Activated CD4-positive, alpha-beta T cell treated with anti-CD3 and anti-CD28 coated beads, Interleukin-2, amount 10 ng/mL, durations not matched to agents 24 days and 14 days (primary cell): ENCODE data around the gene APOE. TPM values are rescaled to one million over a fixed set of nuclear protein-coding genes. Genes with fewer than 3 reads are reported as not detected.
"Not testable (repeated sequence)": the region's sequence is repeated elsewhere in the genome, so short reads cannot be mapped to it uniquely, and the experiment has no call there.

ENCODE experiments used
- DNase-seq: peaks from one replicate; pipeline ENCODE4 v3.0.0; 2022
- H3K27ac Mint-ChIP-seq: one replicate; pipeline ENCODE4 v1.8.0; 2022; ENCODE audit warnings: mild to moderate bottlenecking, mixed read lengths
- H3K27me3 Mint-ChIP-seq: one replicate; pipeline ENCODE4 v1.8.0; 2022; ENCODE audit warnings: mixed read lengths
- H3K36me3 Mint-ChIP-seq: one replicate; pipeline ENCODE4 v1.8.0; 2022; ENCODE audit warnings: low read depth, mild to moderate bottlenecking, mixed read lengths
- H3K4me1 Mint-ChIP-seq: one replicate; pipeline ENCODE4 v1.8.0; 2021; ENCODE audit warnings: mixed read lengths
- H3K4me3 Mint-ChIP-seq: one replicate; pipeline ENCODE4 v1.8.0; 2022; ENCODE audit warnings: mild to moderate bottlenecking, moderate library complexity, mixed read lengths
- H3K9me3 Mint-ChIP-seq: one replicate; pipeline ENCODE4 v1.8.0; 2021; ENCODE audit warnings: mixed read lengths
- intact Hi-C: fragments of 100-400 bp; cut with micrococcal nuclease; formaldehyde crosslinking; loops from one replicate; pipeline ENCODE4 v1.15.1; 2023
- total RNA-seq: library from RNA; stranded (reverse); gene quantifications from 2 replicates; pipeline ENCODE4 v1.2.3, GENCODE V29; 2022

The APOE gene
- total RNA-seq, 1 donor from 2014 or later = 1.1 TPM

DNA sequence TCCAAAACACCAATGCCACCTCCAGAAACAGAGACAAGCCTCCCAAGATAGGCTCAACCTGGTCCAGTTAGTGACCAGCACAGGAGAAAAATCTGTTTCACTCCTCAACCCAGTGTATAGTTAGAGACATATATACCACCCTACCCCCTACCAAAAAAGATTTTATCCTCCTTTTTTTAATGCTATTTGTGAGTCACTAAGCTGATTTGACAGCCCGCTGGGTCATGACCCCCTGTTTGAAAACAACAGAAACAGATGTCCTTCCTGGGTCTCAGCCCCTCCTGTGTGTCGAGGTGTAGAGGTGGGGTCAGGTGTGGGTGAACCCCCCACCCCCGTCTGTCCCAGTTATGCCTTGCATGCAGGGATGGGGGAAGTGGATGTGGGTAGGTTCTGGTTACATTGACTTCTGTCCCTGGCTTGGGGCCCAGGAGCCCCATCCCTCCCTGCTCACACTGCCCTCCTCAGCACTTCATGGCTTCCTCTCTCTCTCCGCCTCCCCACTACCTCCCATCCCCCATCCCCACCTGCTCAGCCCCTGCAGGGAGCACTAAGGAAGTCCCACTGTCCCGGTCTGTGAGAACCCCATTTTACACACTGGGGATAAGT is 28.6 kb upstream of the APOE start:
- DNase-seq = no peak
- H3K4me1 Mint-ChIP-seq = peaks cover 2% of the 10 kb centered on the region
- no peak overlapping the region for H3K4me3 Mint-ChIP-seq
- intact Hi-C loops = no loop called here
- H3K9me3 Mint-ChIP-seq = no peaks in the 10 kb centered on the region
- no peak overlapping the region for H3K27ac Mint-ChIP-seq
- H3K27me3 Mint-ChIP-seq = no peaks in the 10 kb centered on the region
- no peaks in the 10 kb centered on the region for H3K36me3 Mint-ChIP-seq

DNA sequence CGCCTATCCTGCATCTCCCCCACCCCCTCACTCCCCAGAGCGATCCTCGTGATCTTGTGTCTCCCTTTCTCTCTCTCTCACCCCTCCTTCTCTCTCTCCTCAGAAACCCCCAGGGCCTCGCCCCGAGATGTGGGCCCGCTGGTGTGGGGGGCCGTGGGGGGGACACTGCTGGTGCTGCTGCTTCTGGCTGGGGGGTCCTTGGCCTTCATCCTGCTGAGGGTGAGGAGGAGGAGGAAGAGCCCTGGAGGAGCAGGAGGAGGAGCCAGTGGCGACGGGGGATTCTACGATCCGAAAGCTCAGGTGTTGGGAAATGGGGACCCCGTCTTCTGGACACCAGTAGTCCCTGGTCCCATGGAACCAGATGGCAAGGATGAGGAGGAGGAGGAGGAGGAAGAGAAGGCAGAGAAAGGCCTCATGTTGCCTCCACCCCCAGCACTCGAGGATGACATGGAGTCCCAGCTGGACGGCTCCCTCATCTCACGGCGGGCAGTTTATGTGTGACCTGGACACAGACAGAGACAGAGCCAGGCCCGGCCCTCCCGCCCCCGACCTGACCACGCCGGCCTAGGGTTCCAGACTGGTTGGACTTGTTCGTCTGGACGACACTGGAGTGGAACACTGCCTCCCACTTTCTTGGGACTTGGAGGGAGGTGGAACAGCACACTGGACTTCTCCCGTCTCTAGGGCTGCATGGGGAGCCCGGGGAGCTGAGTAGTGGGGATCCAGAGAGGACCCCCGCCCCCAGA is 27.3 kb upstream of the APOE start:
- Mint-ChIP-seq H3K4me1 (peaks cover 2% of the 10 kb centered on the region), H3K4me3 (no peak overlapping the region), H3K27ac (no peak overlapping the region), H3K9me3 (no peaks in the 10 kb centered on the region), H3K27me3 (no peaks in the 10 kb centered on the region), H3K36me3 (no peaks in the 10 kb centered on the region)
- intact Hi-C loops = no loop called here
- DNase-seq = no peak

DNA sequence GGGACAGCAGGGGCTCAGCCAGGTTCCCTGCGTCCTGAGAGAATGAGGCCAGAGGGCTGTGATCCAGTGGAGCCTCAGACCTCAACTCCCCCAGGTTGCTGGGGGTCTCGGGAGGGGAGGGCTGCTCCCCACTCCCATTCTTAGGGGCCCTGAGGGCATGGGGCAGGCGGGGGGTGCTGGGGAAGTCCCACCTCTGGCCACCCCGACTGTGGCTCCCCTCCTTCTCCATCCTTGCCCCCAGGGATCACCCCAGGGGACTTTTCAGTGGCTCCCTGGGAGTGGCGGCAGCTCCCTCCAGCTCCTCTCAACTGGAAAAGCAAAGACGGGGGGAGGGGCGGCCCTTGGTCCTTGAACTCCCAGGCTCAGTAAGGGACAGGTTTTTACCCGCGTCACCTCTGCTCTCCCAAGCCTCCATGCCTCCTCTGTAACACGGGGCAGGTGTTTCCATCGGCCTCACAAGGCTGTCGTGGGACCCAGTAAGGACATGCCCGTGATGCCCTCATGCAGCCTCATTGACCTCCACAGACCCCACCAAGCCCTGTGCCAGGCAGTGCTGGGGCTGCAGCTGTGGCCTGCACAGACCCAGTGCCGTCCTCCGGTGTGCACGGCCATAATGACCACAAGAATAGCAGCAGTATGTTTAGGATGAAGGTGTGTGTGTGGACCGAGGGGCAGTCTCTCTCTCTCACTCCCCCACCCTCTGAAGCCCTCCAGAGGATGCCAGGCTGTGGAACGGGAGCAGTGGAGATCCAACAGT is 26.1 kb upstream of the APOE start:
- no peak overlapping the region for H3K4me3 Mint-ChIP-seq

DNA sequence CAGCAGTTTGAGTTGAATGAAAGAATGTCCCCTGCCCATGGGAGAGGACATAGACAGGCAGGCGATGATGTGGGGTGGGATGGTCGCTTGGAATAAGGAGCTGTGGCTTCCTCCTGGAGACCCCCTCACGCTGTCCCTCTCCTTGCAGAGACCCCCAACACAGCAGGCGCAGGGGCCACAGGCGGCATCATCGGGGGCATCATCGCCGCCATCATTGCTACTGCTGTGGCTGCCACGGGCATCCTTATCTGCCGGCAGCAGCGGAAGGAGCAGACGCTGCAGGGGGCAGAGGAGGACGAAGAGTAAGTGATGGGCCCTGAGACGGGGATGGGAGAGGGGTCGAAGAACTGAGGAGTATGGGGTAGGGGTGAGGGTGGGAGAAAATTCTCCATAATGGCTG is 23.5 kb upstream of the APOE start:
- peaks cover 2% of the 10 kb centered on the region for H3K4me1 Mint-ChIP-seq
- no peak for DNase-seq
- H3K4me3 Mint-ChIP-seq = no peak overlapping the region
- no peaks in the 10 kb centered on the region for H3K36me3 Mint-ChIP-seq
- no peaks in the 10 kb centered on the region for H3K9me3 Mint-ChIP-seq
- H3K27ac Mint-ChIP-seq = no peak overlapping the region
- no peaks in the 10 kb centered on the region for H3K27me3 Mint-ChIP-seq
- intact Hi-C loops = no loop called here

More for the DNA sequence above, 26.1 kb upstream of the APOE start:
- no peaks in the 10 kb centered on the region for H3K36me3 Mint-ChIP-seq
- intact Hi-C loops = no loop called here
- H3K9me3 Mint-ChIP-seq = no peaks in the 10 kb centered on the region
- H3K4me1 Mint-ChIP-seq = peaks cover 2% of the 10 kb centered on the region
- no peak for DNase-seq
- no peak overlapping the region for H3K27ac Mint-ChIP-seq
- H3K27me3 Mint-ChIP-seq = no peaks in the 10 kb centered on the region

DNA sequence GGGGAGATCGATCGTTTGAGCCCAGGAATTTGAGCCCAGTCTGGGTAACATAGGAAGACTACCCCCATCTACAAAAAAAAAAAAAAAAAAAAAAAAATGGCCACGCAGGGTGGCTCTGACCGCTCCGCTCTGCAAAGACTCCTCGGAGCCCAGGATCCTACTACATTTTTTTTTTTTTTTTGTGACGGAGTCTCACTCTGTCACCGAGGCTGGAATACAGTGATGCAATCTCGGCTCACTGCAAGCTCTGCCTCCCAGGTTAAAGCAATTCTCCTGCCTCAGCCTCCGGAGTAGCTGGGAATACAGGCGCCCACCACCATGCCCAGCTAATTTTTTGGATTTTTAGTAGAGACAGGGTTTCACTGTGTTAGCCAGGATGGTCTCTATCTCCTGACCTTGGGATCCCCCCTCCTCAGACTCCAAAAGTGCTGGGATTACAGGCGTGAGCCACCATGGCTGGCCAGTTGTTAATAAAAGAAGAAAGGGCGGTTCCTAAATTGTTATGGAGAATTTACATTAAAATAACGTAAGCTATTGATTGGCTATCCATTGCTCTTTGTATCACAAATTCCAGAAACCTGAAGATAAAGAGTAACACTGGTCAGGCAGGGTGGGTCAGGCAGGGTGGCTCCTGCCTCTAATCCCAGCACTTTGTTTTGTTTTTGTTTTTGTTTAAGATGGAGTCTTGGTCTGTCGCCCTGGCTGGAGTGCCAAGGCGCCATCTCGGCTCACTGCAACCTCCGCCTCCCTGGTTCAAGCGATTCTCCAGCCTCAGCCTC is 22.8 kb upstream of the APOE start:
- H3K4me1 Mint-ChIP-seq, intact Hi-C loops, DNase-seq, H3K27me3 Mint-ChIP-seq, H3K9me3 Mint-ChIP-seq, H3K36me3 Mint-ChIP-seq, H3K4me3 Mint-ChIP-seq, H3K27ac Mint-ChIP-seq: not testable (repeated sequence)

DNA sequence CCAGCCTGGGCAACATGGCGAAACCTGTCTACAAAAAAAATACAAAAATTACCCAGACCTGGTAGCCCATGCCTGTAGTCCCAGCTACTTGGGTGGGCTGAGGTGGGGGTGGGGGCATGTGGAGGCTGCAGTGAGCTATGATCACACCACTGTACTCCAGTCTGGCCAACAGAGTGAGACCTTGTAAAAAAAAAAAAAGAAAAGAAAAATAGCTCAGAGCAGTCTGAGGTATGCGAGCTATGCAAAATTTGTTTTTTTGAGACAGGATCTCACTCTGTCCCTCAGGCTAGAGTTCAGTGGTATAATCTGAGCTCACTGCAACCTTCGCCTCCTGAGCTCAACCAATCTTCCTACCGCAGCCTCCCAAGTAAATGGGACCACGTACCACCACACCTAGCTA is 21.7 kb upstream of the APOE start:
- no peaks in the 10 kb centered on the region for H3K27me3 Mint-ChIP-seq
- H3K4me3 Mint-ChIP-seq = no peak overlapping the region
- intact Hi-C loops = no loop called here
- H3K36me3 Mint-ChIP-seq = no peaks in the 10 kb centered on the region
- peaks cover under 1% of the 10 kb centered on the region for H3K4me1 Mint-ChIP-seq
- no peak overlapping the region for H3K27ac Mint-ChIP-seq
- no peak for DNase-seq
- no peaks in the 10 kb centered on the region for H3K9me3 Mint-ChIP-seq

DNA sequence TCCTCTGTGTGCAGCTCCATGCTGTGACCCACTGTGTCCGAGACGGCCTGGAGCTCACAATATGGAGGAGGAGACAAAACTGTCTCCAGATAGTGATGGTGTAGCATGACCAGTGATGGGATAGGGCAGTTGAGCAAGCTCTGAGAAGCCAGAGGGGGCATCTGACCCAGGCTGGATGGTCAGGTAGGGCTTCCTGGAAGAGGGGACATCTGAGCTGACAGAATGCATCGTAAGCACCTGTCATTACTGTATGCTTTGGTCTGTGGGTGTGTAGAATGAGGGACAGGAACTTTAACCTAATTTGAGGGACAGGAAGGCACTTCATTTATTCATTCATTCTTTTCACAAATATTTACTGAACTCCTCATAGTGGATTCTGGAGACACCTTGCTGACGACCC is 21.0 kb upstream of the APOE start:
- H3K4me3 Mint-ChIP-seq = no peak overlapping the region
- no peak for DNase-seq
- H3K9me3 Mint-ChIP-seq = no peaks in the 10 kb centered on the region
- no peak overlapping the region for H3K27ac Mint-ChIP-seq
- intact Hi-C loops = no loop called here
- no peaks in the 10 kb centered on the region for H3K36me3 Mint-ChIP-seq
- H3K27me3 Mint-ChIP-seq = no peaks in the 10 kb centered on the region
- H3K4me1 Mint-ChIP-seq = peaks cover 3% of the 10 kb centered on the region

DNA sequence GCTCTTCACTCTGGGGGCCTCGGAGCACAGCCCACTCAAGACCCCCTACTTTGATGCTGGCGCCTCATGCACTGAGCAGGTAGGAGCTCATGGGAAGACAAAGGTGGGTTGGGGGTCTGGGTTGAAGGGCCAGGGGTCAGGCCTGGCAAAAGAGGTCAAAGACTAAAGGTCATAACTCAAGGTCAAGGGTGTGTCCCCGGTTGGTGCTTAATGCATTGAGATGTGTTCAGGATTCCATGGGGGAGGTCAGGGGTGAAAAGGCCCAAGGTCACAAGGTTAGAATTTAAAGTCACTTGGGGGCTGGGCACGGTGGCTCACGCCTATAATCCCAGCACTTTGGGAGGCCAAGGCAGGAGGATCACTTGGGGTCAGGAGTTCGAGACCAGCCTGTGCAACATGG is 19.5 kb upstream of the APOE start:
- H3K4me1 Mint-ChIP-seq = peaks cover 7% of the 10 kb centered on the region
- intact Hi-C loops = no loop called here
- no peak for DNase-seq
- H3K27ac Mint-ChIP-seq = no peak overlapping the region
- H3K27me3 Mint-ChIP-seq = no peaks in the 10 kb centered on the region
- H3K36me3 Mint-ChIP-seq = peaks cover 5% of the 10 kb centered on the region
- no peak overlapping the region for H3K4me3 Mint-ChIP-seq
- peaks cover 4% of the 10 kb centered on the region for H3K9me3 Mint-ChIP-seq

DNA sequence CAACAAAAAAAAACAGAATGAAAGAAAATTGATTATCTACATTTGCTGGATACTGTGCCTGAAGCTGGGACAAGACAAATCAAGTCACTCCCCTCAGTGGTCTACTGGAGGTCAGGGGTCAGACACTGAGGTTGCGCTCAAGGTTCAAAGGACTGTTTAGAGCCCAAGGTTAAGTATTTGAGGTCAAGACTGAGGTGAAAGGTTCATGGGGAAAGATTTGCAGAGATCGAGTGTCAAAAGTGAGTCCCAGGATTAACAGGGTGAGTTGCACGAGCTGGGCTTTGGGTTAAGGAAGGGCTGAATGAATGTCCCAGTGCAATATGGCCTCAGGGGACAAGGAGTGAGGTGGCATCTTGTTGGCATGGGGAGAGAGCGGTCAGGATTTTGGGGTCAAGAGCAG is 17.9 kb upstream of the APOE start:
- intact Hi-C loops = no loop called here
- H3K4me3 Mint-ChIP-seq = no peak overlapping the region
- peaks cover 4% of the 10 kb centered on the region for H3K9me3 Mint-ChIP-seq
- H3K36me3 Mint-ChIP-seq = peaks cover 16% of the 10 kb centered on the region
- H3K4me1 Mint-ChIP-seq = peaks cover 18% of the 10 kb centered on the region
- no peaks in the 10 kb centered on the region for H3K27me3 Mint-ChIP-seq
- DNase-seq = no peak
- no peak overlapping the region for H3K27ac Mint-ChIP-seq

DNA sequence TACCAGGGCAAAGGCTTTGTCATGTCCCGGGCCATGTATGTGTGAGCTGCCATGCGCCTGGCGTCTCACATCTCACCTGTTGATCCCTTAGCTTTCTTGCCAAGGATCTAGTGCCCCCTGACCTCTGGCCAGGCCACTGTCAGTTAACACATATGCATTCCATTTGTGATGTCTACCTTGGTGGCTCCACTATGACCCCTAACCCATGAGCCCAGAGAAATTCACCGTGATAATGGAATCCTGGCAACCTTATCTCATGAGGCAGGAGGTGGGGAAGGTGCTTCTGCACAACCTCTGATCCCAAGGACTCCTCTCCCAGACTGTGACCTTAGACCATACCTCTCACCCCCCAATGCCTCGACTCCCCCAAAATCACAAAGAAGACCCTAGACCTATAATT is 17.3 kb upstream of the APOE start:
- H3K27ac Mint-ChIP-seq, DNase-seq, H3K4me3 Mint-ChIP-seq, H3K9me3 Mint-ChIP-seq, H3K27me3 Mint-ChIP-seq, intact Hi-C loops: not testable (repeated sequence)
- Mint-ChIP-seq H3K4me1 (peaks cover 23% of the 10 kb centered on the region), H3K36me3 (peaks cover 23% of the 10 kb centered on the region)

DNA sequence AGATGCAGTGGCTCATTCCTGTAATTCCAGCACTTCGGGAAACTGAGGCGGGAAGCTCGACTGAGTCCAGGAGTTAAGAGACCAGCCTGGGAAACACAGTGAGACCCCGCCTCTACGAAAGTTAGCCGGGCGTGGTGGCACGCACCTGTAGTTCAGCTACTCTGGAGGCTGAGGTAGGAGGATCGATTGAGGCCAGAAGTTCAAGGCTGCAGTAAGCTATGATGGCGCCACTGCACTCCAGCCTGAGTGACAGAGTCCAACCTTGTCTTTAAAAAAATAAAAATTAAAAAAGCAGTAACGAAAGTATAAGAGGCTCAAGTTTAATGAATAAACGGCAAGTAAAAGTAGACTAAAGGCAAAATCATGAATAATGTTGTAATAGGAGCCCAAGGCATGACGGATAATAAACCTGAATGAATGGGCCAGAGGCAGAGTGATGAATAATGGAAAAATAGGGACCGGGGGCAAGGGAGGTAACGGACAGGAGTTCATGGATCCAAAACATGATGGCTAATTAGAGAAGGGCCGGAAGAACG is 15.7 kb upstream of the APOE start:
- Mint-ChIP-seq H3K36me3 (peaks cover 34% of the 10 kb centered on the region), H3K9me3 (peaks cover 4% of the 10 kb centered on the region), H3K27me3 (no peaks in the 10 kb centered on the region), H3K4me3 (peak overlapping the region; percentile 84), H3K4me1 (peaks cover 25% of the 10 kb centered on the region), H3K27ac (peak overlapping the region; percentile 97)
- DNase-seq = no peak
- intact Hi-C loops = loop anchor here (1.0 to 2.0 kb wide), 4 partner anchors 45 to 149 kb away; partner anchors contain the start of genes CLASRP and CLPTM1

DNA sequence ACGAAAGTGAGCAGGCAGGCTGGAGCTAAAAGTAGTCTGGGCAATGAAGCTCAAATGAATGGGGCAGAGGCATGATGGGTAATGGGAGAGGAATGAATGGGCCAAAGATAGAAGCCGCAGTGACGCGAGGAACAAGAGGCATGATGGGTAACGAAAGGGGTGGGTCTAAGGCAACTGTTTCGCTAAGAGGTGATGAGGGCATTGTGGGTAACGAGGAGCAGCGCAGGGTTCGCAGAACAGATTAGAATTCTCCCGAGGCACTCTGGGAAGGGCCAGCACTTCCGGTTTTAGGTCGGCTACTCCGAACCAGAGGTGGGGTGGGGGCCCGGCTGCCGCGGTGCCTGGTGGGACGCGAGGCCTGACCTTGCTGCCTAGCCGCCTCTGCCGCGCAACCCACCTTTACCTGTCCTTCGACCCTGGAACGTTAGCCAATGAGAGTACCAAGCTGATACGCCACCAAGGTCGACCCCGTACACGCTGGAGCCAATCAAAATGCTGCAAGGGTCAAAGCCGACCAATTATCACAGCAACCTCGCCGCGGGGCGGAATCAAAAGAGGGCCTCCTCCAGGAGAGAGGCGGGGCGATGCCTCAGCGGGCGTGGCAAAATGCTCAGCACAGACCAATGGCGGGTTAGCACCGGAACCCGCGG is 15.1 kb upstream of the APOE start:
- Mint-ChIP-seq H3K4me3 (peak overlapping the region; percentile 84), H3K4me1 (peaks cover 25% of the 10 kb centered on the region), H3K27ac (peak overlapping the region; percentile 97), H3K36me3 (peaks cover 38% of the 10 kb centered on the region), H3K27me3 (no peaks in the 10 kb centered on the region), H3K9me3 (peaks cover 4% of the 10 kb centered on the region)
- peak; percentile 100 for DNase-seq
- intact Hi-C loops = loop anchor here (1.0 to 2.0 kb wide), 4 partner anchors 46 to 148 kb away; partner anchors contain the start of genes CLASRP and CLPTM1
